ENCODE measurements around the gene ATP1A3.

Gene ATP1A3

DNA sequence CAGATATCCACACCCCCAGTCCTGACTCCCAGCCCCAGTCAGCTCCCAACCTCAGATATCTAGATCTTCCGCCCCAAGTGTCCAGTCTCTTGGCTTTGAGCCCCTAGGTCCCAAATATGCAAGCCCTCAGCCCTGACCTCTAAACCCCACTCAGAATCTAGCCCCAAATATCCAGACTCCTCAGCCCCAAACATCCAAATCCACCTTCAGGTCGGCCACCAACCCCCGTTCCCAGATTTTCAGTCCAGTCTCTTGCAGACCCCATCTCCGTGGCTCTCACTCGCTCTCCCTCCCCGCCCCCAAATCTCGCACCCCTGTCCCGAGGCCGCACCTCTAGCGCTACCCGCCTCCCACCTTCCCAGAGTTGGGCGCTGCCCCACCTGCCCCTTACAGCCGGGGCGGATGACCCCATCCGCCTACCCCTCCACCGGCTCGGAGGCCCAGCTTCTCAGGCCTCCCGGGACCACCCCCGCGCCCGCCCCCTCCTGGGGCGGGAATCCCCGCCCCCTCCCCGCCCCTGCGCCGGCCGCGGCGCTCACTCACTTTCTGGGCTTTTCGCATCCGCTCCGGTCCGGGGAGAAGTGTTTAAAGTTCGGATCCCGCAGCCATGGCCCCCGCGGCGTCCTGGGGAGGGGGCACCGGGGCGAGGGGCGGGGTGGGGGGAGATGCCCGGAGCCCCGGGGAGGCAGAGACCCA is 66.4 kb downstream of the ATP1A3 start:
- ATAC-seq: peak in 1 of 2 donors; percentile 12

DNA sequence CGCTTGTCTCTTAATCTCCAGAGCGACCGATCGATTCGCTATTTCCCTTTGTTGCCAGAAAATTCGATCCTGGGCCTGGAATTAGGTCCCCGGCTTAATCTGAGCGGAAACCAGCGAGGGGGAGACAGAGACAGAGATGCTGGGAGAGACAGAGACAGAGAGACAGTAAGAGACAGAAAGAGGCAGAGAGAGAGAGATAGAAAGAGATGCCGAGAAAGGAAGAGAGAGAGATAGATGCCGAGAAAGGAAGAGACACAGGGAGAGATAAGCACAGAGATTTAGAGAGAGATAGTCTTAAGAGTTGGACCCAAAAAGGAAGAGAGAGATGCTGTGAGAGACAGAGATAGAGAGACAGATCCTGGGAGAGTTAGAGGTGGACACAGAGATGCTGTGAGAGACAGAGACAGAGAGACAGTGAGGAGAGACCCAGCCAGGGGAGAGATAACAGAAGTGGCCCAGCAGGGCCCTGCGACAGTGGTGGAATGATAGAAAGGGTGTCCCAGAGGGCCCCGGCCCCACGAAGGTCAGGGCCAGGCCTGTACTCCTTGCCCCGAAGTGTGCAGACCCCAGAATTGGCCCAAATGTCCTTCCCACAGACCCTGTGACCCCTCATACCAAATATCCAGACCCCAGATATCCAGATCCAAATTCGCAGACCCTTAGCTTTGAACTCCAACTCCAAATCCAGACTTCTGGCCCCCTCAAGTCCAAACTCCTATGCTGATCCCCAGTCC is 67.1 kb downstream of the ATP1A3 start:
- ATAC-seq: no peak

DNA sequence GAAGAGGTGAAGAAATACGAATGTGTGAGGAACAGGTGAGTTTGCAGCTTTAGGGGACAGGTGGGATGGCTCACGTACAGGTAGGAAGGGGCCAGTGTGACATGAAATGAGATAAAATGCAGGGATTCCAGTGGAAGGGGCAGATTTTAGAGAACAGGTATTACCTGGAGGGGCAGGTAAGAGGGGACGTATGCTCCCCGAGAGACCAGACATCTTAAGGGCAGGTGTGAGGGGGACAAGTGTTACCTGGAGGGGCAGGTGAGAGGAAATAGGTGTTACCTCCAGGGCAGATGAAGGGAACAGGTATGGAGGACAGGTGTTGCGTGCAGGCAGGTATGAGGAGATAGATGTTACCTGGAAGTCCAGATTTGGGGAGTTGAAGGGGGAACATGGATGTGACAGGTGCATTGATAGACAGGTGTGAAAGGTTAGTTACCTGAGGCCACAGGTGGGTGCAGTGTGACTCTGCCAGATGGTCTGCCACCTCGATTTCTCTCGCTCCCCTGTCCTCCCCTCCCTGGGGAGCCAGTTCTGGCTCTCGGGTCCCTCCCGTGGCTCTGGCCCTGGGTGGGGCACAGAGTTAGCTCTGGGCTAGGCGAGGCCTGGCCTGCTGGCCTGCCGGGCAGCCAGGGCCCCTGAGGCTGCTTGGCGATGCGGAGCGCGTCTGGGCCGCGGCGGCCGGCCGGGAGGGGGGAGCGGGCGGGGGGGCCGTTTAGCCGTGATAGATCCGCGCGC is 67.8 kb downstream of the ATP1A3 start:
- ATAC-seq: no peak

DNA sequence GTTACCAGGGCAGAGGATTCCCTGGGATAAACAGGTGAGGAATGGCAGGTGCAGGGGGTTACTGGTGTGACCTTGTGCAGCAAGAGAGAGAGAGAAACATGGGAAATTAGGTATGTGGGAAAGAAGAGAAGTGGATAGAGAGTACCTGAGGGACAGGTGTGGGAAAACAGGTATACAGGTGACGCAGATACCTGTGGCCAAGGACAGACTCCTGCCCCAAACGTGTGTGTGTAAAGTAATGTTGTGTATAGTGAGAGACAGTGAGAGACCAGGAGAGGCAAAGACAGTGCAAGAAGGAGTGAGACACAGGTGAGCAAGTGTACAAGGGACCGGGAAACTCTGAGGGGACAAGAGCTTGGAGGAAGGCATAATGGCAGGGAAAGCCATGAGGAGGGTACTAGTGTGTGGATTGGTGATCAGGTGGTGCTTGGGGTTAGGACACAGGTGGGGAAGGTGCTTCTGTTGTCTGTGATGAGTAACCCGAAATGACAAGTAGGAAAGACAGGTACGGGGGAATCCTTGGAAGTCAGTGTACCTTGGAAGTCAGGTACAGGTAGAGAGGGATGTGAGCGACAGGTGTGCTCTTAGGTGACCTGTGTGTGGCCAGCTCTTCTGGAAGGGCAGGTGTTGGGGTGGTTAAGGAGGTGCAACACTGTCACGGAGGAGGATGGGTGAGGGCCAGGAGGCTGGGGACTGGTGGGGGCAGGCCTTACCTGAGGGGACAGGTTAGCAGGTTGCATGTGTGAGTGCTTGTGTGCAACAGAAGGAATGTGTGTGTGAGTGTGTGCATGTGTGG is 68.6 kb downstream of the ATP1A3 start:
- no peak for ATAC-seq

DNA sequence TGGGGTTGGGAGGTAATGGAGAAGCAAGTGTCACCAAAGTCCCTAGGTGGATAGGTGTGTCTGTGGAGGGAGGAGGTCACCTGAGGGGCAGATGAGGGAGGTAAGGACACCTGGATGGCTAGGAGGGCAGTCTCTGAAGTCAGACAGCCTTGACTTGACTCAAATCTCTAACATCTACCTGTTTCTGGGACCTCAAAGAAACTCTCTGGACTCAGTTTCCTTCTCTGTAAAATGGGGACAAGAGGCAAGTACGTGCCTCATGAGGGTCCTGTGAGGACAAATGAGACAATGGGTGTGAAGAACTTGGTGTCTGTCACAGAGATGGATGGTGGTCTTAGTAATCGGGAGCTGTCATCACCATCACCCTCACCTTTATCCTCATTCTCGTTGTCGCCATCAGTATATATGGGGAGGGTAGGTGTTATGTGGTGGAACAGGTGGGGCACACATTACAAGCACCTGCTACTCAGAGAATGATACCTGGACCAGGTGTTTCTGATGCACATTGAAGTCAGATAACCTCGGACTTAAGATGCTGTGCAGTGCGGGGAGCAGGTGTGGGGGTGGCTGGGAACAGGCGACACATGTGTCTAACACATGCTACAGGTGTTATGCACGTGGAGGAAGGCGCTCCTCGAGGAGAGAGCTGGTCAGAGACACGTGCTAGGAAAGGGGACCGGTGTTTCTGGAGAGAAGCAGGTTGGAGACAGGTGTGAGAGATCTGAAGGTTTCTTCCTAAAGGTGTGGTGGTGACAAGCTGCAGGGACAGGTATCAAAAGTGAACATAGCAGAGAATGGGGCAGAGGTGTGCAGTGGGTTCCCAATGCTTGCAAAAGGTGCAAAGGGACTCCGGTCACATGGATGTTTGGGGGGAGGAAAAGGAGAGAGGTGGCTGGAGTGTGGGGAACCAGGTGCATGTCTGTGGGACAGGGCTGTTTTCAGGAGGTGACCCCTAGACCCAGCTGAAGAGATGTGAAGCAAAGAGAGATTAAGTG is 69.6 kb downstream of the ATP1A3 start:
- no peak for ATAC-seq

DNA sequence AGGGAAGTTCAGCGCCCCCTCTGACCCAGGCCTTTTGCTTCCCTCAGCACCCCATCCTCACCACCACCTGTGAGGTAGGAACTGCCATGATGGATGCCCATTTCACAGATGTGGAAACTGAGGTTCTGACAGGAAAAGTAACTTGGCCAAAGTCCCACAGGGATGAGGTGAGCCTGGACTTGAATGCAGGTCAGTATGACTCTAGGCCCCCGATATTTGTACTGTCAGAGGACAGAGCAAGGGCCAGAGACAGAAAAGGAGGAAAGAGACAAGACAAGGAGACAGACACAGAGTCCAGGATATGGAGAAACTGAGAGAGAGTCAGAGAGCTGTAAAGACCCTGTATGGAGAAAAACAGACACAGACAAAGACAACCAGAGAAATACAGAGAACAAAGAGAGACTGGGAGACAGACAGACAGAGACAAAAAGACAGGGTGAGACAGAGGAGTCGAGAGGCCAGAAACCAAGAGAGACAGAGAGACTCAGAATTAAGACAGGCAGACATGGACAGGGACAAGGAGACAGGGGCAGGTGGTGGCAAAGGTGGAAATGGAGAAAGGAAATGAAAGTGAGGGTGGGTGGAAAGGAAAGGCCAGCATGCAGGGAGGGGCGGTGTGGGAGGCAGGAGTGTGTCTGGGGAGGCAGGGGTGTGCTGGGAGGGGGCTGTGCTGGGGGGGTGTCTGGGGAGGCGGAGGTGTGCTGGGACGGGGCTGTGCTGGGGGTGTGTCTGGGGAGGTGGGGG is 70.8 kb downstream of the ATP1A3 start:
- ATAC-seq: no peak

DNA sequence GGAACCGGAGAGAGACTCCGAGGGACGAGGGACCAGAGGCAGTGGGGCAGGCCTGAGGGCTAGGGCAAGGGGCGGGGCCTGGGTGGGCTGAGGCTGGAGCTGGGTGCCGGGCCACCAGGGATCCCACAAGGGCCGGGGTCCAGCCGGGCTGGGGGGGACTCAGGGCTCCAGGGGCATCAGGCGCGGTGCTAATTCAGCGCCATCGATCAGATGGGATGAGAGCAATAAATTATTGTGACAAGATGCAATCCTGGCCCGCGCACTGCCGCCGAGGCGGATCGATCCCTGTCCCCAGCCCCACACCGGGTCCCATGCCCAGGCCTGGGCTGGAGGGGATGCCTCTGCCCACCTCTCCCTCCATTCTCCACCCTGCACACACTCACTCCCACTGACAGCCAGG is 71.4 kb downstream of the ATP1A3 start:
- no peak for ATAC-seq

DNA sequence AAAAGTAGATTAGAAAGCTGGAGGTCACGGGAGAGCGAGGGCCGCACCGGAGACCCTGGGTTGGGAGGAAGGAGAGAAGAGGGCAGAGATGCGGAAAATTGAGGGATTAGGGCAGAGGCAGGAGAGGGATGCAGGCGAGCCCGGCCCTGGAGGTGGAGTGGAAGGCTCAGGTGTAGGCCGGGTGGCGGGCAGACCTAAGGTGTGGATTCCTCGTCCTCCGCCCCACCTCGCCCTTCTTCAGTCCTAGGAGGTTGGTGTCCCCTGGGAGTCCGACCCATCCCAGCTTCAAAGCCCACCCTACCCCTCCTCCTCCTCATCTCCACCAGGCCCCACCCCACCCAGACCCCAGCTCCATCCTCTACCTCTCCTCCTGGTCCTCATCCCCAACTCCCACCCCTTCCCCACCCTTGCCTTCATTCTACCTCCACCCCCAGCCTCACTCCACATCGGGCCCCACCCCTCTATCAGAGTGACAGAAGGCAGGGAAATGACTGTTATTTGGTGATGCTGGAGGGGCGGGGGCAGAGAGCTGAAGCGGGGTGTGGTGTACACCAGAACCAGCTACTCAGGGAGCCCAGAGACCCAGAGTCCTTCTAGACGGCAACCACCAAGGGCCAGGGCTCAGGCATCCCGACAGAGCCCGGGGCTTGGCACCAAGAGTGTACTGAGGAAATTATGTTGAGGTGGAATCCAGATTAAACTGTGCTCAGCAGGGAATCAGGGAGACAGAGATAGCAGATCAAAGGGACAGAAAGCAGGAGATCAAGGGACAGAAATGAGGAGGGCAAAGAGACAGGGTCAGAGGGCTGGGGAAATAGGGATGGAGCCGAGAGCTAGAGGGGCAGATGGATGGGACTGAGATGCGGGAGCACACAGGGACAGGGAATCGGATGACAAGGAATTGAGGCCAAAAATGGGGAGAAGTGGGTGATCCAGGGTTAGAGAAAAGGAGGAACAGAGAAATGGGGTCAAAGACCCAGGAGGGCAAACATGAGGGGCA is 72.2 kb downstream of the ATP1A3 start:
- no peak for ATAC-seq

DNA sequence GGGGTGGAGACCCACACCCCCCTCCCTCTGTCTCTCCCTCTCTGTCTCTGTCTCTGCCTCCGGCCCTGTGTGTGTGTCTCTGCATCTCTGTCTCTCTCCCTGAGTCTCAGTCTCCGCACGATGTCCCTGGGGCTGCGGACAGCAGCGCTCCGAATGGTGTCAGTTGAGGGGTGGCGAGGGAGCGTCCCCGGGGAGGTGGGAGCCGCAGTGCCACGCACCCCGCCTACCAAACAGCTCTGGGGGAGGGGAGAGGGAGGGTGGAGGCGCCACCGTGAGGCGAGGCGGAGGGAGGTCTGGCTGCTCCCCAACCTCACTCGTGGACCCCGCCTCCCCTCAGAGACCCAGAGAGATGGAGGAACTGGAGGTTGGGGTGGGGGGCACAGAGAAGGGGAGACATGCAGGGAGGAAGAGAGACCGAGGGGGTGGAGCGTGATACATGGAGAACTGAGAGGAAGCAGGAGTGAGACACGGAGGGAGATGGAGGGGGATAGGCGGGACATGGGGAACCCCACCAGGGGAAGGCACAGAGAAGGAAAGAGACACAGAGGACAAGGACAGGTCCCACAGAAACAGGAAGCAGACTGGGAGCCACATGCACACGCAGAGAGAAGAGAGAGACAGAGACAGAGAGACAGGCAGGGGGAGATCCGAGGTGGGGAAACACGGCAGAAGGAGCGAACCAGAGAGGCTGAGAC is 73.0 kb downstream of the ATP1A3 start:
- ATAC-seq: no peak

DNA sequence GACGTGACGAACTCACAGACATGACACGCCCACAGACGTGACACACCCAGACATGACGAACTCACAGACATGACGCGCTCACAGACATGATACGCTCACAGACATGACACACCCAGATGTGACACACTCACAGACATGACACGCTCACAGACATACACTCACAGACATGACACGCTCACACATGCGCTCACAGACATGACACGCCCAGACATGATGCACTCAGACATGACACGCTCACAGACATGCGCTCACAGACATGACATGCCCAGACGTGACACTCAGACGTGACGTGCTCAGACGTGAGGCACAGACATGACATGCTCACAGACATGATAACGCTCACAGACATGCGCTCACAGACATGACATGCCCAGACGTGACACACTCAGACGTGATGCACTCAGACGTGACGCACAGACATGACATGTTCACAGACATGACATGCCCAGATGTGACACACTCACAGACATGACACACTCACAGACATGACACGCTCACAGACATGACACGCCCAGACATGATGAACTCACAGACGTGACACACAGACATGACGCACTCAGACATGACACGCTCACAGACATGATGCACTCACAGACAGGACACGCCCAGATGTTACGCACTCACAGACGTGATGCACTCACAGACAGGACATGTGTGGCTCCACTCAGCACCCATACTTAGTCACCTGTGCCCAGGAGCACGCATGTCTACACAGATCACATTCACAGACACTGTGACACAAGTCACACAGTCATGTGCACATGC is 73.9 kb downstream of the ATP1A3 start:
- ATAC-seq: peak; percentile 29 to 34

DNA sequence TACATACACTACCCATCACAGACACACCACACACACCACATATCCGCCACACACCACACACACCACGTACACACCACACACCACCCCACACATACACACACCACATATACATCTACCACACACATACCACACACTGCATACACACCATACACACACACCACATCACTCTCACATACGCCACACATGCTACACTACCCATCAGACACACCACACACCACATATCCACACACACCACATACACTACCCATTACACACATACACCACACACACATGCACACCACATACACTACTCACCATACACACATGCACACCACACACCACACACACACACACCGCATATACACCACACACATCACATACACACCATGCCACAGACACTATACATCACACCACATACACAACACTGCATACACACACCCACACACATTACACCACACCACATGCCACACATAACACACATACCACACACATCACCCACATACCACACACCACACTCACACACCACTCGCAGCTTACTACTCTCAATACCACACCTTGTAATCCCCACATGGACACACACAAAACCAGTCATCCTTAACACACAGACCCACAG is 75.3 kb downstream of the ATP1A3 start:
- no peak for ATAC-seq

DNA sequence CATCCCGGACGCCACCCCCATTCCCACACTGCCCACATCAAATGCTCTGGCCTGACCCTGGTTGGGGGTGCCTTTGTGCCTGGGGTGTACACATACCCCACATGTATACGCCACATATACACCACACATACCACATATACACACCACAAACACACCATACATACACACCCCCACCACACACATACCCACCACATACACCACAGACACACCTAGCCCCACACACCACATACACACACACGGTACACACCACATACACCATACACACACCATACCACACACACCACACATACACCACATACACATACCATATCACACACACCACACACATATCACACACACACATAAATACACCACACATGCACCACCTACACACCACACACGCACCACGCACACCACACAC is 75.9 kb downstream of the ATP1A3 start:
- ATAC-seq: no peak

DNA sequence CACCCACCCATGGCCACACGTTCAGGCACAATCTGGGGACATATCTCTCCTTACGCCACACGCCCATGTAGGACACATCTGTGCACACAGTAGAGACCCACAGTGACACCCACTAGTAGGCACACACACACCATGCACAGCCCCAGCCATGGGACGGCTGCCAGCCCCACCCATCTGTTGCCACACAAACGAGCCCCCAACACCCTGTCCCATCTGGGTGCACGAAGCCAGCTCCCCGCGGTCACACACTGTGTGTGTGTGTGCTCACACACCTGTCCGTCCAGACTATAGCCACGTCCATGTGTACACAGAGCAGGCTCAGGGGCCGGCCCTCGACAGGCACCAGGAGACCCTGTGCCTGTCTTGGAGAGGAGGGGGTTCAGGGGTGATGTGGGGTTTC is 76.4 kb downstream of the ATP1A3 start:
- no peak for ATAC-seq

Data from activated CD4-positive, CD25-positive, alpha-beta regulatory T cell treated with anti-CD3 and anti-CD28 coated beads, Interleukin-2, amount 50 U/mL, for 24 hours (primary cell).